Pulmonary artery endothelial cell (primary cell): ENCODE data around the gene SUMO3. TPM values are rescaled to one million over a fixed set of nuclear protein-coding genes. Genes with fewer than 3 reads are reported as not detected.

Source experiments
- DNase-seq: peaks from one replicate; pipeline ENCODE4 v3.0.0-alpha.2; 2011; ENCODE audit warnings: low read depth, low spot score
- total RNA-seq: library from RNA; depleted of rRNA; stranded (reverse); fragments of >200 nt; gene quantifications from 2 replicates; pipeline ENCODE4 v1.2.3, GENCODE V29; 2014

Gene SUMO3
- total RNA-seq, 1 donor from 2014 or later, result 113 TPM

DNA sequence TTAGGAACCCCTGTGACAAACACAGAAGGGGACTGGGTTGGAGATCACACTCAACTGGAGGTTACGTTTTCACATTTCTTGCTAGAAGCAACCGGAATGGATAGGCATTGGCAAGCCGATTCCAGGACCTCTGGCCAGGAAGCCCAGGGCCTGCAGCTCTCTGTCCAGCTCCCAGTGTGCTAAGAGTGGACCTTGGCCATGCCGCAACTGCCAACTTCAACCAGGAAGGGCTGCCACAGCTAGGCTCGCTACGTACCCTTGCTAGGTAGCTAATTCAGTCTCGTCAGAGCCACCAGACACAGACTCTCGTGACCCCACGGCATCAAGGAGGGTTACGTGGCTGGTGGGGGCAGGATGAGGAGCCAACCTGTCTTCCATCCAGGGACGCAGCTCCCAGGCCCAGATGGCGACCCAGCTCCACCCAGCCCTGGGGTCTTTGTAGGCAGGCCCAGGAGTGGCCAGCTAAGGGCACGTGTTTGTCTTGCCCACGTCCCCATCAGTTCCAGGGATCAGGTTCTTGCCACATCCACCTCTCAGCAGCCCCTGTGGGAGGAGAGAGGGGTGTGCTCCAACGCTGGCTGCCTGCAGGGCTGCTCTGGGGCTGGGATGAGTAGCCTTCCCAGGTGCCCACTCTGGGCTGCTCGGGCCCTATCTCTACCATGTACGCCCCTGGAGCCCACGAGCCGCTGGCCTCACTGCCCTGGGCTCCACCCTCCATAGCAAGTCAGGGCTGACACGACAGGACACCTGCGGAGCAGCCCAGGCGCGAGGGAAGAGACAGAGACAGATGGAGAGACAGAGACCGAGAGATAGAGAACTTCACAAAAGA is 55.4 kb downstream of the SUMO3 start:
- DNase-seq, result no peak

GRCh38 chr21:44761747-44762208 is 56.1 kb downstream of the SUMO3 start:
- no peak for DNase-seq

DNA sequence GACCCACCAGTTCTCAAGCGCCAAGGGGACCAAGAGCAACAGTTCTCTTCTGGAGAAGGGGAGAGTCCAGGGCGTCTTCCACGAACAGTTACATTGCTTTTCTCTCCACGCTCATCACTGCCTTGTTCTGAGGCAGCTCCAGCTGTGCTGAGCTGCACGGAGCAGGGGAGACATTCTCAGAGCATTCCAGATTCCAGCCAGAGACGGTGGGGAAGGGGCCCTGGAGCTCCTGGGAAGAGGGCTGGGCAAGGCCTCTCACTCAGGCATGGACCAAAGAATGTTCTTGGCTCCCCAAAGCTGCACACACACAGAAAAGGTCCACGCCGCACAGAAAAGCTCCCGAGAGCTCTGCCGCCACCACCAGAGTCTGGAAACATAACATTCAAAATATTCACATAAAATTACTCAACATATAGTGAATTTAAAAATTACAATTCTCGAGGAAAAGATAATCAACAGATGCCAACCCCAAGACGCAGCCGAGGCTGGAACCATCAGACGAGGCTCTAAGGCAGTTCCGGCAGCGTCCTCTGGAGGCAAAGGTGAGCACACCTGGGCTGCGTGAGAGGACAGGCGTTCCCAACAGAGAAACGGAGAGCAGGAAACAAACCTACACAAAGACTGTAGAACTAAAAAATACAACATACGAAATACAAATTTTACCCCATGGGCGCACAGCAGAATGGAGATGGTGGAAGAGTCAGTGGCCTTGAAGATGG is 56.7 kb downstream of the SUMO3 start:
- DNase-seq, result no peak

DNA sequence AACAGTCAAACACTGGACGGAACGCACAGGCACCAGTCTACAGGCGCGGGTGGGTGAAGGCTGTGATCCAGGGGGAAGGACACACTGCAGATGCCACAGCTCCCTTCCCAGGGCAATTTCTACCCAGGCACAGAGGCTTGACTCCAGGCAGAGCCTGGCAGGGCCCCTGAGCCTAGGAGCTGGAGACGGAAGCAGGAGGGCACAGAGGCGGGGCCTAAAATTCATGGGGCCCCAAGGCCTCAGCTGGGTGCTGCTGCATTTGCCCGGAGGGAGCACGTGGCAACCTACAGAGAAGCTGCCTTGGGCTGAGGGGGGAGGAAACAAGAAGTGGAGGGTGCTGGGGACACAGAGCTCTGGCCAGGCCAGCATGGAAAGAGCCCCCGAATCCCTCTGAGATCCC is 57.5 kb downstream of the SUMO3 start:
- DNase-seq, result no peak

- DNase-seq, result no peak
These were observed 58.1 kb downstream of the SUMO3 start for GRCh38 chr21:44759628-44760285.

DNA sequence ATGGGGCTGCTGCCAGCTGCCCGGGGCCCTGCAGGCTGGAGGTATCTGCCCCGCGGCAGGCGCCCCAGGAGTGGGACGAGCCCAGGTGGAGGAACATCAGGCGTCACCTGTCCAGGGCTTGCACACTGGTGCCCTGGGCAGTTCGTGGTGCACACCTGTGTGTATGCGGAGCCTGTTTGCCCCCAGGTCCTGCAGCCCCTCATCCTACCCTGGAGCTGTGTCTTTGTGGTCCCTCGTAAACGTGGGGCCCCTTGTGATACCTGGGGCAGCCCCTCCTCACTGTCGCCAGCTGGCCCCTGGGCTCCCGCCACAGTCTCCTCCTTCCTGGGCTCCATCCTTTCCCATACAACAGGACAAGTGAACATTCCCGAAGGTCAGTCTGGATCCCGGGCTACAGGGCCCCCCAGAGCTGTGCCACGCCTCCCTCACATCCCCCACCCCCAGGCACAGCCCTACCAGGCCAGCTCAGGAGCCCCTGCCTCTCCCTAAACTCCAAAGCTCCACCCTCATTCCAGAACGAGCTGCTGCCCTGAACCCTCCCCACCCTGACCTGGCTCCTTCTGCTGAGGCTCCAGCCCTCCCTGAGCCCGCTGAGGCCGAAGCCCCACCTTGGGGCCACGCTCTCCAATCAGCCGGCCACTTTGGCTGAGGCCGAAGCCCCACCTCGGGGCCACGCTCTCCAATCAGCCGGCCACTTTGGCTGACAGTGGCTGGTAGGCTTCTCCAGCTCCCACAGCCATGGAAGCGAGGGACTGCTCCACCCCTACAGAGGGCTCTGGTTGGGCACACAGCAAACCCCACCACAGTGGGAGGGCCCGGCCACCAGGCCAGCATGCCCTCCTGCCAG is 58.9 kb downstream of the SUMO3 start:
- DNase-seq, result no peak

GRCh38 chr21:44758141-44758561 is 59.7 kb downstream of the SUMO3 start:
- no peak for DNase-seq

DNA sequence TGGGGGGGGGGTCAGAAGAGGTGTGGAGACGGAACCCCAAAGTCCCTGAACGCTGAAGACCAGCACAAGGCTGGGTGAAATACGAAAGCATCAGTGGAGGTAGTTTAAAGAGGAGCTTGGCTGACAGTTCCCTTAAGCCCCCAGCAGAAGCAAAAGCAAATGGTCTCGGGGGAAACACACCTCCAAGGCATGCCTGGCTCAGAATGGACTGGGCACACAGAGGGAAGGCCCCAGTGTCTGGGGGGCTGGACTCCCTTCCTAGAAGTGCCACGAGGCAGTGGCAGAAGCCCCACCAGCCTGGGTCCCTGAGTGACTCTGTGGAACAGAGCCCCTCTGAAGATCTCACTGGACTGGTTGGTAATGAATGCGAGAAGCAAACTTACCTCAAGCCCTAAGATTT is 60.1 kb downstream of the SUMO3 start:
- DNase-seq, result no peak

GRCh38 chr21:44756423-44757185 is 61.3 kb downstream of the SUMO3 start:
- no peak for DNase-seq

Other genes starting within 250 kb of the SUMO3 start
- gene KRTAP10-4, start 244.3 kb downstream of the SUMO3 start, total RNA-seq, result not detected in 2 replicates
- gene KRTAP10-5, start 237.5 kb downstream of the SUMO3 start, total RNA-seq, result not detected in 2 replicates
- not detected in 2 replicates for gene KRTAP10-6, start 225.6 kb downstream of the SUMO3 start, total RNA-seq
- not detected in 2 replicates for gene KRTAP10-7, start 217.5 kb downstream of the SUMO3 start, total RNA-seq
- gene KRTAP10-8, start 206.0 kb downstream of the SUMO3 start, total RNA-seq, result not detected in 2 replicates
- gene KRTAP10-9, start 191.0 kb downstream of the SUMO3 start, total RNA-seq, result not detected in 2 replicates
- gene KRTAP10-10, start 180.7 kb downstream of the SUMO3 start, total RNA-seq, result not detected in 2 replicates
- gene KRTAP10-11, start 171.6 kb downstream of the SUMO3 start, total RNA-seq, result not detected in 2 replicates
- not detected in 2 replicates for gene KRTAP12-4, start 163.4 kb downstream of the SUMO3 start, total RNA-seq
- not detected in 2 replicates for gene KRTAP12-3, start 160.1 kb downstream of the SUMO3 start, total RNA-seq
- gene KRTAP12-2, start 151.1 kb downstream of the SUMO3 start, total RNA-seq, result not detected in 2 replicates
- gene KRTAP12-1, start 135.9 kb downstream of the SUMO3 start, total RNA-seq, result not detected in 2 replicates
- gene KRTAP10-12, start 120.9 kb downstream of the SUMO3 start, total RNA-seq, result not detected in 2 replicates
- not detected in 2 replicates for gene TSPEAR, start 106.5 kb downstream of the SUMO3 start, total RNA-seq
- gene UBE2G2, start 16.2 kb downstream of the SUMO3 start, total RNA-seq, result 105 and 197 TPM in 2 replicates
- gene PTTG1IP, start 55.6 kb upstream of the SUMO3 start, total RNA-seq, result 324 and 432 TPM in 2 replicates
- gene ITGB2, start 102.8 kb upstream of the SUMO3 start, total RNA-seq, result 0.07 and 0.13 TPM in 2 replicates
- gene SLX9, start 122.0 kb upstream of the SUMO3 start, total RNA-seq, result 33.6 and 33.8 TPM in 2 replicates